ENCODE measurements around the gene KCNJ6.
A peak's percentile ranks its signal among the peaks of the same experiment; 100 is the strongest.
"Not testable (repeated sequence)": the region's sequence is repeated elsewhere in the genome, so short reads cannot be mapped to it uniquely, and the experiment has no call there.

The KCNJ6 gene

DNA sequence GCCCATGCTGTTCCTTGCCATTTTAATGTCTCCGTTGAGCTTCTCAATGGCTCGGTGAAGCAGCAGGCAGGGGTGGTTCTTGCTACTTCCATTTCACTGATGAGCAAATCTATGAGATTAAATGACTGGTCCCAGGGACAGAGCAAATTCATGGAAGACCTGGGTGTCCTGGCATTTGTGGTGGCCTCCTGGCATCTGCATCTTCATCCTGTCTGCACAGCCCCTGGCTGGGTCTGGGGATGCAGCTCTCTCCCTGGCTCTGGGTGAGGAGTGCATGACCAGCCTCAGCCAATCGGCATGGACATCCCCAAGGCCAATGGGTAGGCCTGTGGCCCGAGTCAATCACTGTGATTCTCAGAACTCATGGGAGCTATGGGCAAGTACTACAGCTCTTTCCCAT lies 261.7 kb downstream of the KCNJ6 start:
- DNase-seq (ENCODE audit: low read depth): no peak
- TF ChIP-seq, protein P1, sequence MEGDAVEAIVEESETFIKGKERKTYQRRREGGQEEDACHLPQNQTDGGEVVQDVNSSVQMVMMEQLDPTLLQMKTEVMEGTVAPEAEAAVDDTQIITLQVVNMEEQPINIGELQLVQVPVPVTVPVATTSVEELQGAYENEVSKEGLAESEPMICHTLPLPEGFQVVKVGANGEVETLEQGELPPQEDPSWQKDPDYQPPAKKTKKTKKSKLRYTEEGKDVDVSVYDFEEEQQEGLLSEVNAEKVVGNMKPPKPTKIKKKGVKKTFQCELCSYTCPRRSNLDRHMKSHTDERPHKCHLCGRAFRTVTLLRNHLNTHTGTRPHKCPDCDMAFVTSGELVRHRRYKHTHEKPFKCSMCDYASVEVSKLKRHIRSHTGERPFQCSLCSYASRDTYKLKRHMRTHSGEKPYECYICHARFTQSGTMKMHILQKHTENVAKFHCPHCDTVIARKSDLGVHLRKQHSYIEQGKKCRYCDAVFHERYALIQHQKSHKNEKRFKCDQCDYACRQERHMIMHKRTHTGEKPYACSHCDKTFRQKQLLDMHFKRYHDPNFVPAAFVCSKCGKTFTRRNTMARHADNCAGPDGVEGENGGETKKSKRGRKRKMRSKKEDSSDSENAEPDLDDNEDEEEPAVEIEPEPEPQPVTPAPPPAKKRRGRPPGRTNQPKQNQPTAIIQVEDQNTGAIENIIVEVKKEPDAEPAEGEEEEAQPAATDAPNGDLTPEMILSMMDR (IDR thresholded peaks at IDR 0.05; ENCODE audit: control insufficient read depth, insufficient read depth, low read depth, low read length, missing control alignments): no peak
- H3K4me3 ChIP-seq (ENCODE audit: control insufficient read depth, low read depth, low read length): no peak overlapping the region

DNA sequence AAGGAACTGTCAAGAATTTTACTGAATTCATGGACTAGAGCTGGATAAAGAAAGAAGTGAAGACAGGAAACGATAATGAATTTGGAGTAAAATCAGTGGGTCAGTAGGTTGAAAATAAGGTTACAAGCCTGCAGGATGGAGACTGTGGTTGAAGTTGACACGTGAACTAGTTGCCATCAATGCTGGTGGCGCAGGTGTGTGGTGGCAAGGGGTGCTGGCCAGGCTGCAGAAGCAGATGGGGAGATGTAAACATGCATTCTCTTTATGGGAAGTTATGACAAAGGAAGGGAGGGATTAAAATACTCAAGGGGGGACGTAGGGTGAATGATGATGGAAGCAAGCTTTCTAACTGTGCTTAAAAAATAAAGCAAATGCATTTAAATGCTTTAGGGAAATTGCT lies 263.1 kb downstream of the KCNJ6 start:
- H3K4me3 ChIP-seq (ENCODE audit: control insufficient read depth, low read depth, low read length): no peak overlapping the region
- no peak for DNase-seq (ENCODE audit: low read depth)
- TF ChIP-seq, protein P1 (IDR thresholded peaks at IDR 0.05; ENCODE audit: control insufficient read depth, insufficient read depth, low read depth, low read length, missing control alignments): no peak

DNA sequence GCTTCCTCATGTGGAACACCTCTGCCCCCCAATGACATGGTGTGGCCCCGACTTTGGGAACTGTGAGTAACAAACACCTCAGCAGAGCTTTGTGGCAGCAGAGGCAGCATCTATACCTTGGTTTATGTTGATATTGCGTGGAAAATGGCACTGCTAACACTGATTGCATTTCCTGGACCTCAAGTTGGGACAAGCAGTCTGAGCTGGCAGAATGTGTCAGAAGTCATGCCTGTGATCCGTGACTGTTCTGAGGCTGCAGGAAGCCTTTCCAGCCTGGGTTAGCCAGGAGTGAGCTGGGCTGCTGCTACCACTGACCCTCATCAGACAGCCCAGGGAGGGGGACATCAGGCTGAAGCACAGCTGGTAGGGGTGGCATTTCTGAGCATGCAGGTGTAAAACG lies 268.5 kb downstream of the KCNJ6 start:
- DNase-seq (ENCODE audit: low read depth): no peak
- TF ChIP-seq, protein P1 (IDR thresholded peaks at IDR 0.05; ENCODE audit: control insufficient read depth, insufficient read depth, low read depth, low read length, missing control alignments): no peak
- H3K4me3 ChIP-seq (ENCODE audit: control insufficient read depth, low read depth, low read length): no peak overlapping the region

DNA sequence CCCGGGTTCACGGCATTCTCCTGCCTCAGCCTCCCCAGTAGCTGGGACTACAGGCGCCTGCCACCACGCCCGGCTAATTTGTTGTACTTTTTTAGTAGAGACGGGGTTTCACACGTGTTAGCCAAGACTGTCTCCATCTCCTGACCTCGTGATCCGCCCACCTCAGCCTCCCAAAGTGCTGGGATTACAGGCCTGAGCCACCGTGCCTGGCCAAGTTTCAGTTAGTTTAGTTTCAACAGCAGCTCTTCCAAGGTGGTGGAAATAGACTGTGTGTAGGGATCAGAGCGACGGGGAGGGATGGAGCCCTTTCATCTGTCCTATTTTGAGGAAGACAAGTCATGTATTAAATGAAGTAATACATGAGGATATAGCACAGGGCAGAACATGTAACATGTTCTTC lies 269.5 kb downstream of the KCNJ6 start:
- DNase-seq (ENCODE audit: low read depth); H3K4me3 ChIP-seq (ENCODE audit: control insufficient read depth, low read depth, low read length): not testable (repeated sequence)

DNA sequence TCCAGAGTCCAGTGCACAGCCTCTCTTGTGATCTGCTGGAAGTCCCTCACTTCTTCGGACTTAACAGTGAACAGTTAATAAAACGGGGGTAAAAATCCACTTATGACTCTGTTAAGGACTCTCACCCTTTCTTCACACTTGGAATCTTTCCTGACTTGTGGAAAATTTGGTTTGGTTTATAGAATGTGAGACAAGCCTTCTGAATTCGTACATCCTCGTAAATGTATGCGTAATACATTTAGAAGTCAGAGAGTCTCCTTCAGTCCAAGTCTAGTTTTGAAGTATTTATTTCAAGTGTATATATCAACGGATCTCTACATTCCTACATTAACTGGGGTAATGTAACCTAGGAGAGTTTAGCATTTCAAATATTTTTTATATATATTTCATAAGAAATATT lies 270.4 kb downstream of the KCNJ6 start:
- no peak overlapping the region for H3K4me3 ChIP-seq (ENCODE audit: control insufficient read depth, low read depth, low read length)
- DNase-seq (ENCODE audit: low read depth): peak; percentile 46
- TF ChIP-seq, protein P1 (IDR thresholded peaks at IDR 0.05; ENCODE audit: control insufficient read depth, insufficient read depth, low read depth, low read length, missing control alignments): no peak

DNA sequence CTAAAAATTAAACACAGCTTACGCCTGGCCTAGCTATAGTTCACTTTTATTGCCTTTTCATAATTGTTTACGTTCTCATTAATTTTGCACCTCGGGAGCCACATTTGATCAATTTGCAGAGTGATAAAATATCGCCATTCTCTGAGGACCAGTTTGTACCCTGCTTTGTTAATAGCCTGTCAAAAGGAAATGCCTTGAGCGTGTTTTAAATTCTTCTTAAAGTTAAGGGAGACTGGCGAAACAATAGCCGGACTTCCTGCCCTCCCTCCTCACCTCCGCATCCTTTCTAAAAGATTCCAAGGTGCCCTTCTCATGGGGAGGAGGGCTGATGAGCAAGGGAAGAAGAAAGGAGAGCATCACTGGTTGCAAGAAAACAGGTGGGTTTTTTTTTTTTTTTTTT lies 271.6 kb downstream of the KCNJ6 start:
- TF ChIP-seq, protein P1 (IDR thresholded peaks at IDR 0.05; ENCODE audit: control insufficient read depth, insufficient read depth, low read depth, low read length, missing control alignments): no peak
- no peak for DNase-seq (ENCODE audit: low read depth)
- no peak overlapping the region for H3K4me3 ChIP-seq (ENCODE audit: control insufficient read depth, low read depth, low read length)

DNA sequence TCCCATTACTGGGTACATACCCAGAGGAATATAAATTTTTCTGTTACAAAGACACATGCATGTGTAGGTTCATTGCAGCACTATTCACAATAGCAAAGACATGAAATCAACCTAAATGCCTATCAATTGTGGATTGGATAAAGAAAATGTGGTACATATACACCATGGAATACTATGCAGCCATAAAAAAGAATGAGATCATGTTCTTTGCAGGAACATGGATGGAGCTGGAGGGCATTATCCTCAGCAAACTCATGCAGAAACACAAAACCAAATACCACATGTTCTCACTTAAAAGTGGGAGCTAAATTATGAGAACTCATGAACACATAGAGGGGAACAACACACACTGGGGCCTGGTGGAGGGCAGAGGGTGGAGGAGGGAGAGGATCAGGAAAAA lies 272.4 kb downstream of the KCNJ6 start:
- DNase-seq (ENCODE audit: low read depth); H3K4me3 ChIP-seq (ENCODE audit: control insufficient read depth, low read depth, low read length): not testable (repeated sequence)

DNA sequence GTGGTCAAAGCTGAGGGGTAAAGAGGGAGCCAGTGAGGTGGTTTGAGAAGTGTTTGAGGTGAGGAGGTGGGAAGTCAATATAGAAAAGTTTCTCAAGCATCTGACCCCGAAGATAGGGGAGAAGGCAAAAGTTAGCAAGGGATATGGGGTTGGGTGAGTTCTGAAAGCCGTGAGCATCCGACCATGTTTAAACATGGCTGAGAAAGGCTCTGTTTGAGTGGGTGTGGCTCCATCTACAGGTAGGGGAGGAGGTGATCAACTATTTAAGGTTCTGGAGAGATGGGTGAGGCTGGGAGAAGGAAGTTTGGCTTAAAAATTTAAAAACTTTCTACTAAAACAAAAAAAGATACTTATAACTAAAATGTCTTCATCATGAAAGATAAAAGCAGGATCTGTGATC lies 273.8 kb downstream of the KCNJ6 start:
- H3K4me3 ChIP-seq (ENCODE audit: control insufficient read depth, low read depth, low read length): no peak overlapping the region
- DNase-seq (ENCODE audit: low read depth): no peak
- TF ChIP-seq, protein P1 (IDR thresholded peaks at IDR 0.05; ENCODE audit: control insufficient read depth, insufficient read depth, low read depth, low read length, missing control alignments): no peak

All from AG09309 (cell line).